Panc1 (cell line): ENCODE results near the gene C9orf152. TPM values are rescaled to one million over a fixed set of nuclear protein-coding genes. Genes with fewer than 3 reads are reported as not detected.

Experiments used
- ATAC-seq: fragments of 200-7000 bp; cut with Tn5 transposase; 2 replicates; pipeline ENCODE4 v1.9.1; 2020; ENCODE audit warnings: mild to moderate bottlenecking, moderate library complexity
- BruUV-seq: library from RNA; stranded (reverse); fragments of 400-500 nt; replicated peaks from 2 replicates; lab custom pipeline; 2021; lab: Mats Ljungman, UMichigan
- CTCF ChIA-PET: fragments of 300-600 bp; sonication (Branson Sonifier 250); formaldehyde crosslinking; loops from one replicate; lab custom pipeline; 2022; ENCODE audit warnings: antibody characterized with exemption; lab: Charles Lee
- POLR2A ChIA-PET: fragments of 300-600 bp; sonication (Branson Sonifier 250); formaldehyde crosslinking; loops from one replicate; lab custom pipeline; 2022; ENCODE audit warnings: antibody characterized with exemption; lab: Charles Lee
- DNase-seq: peaks from one replicate; pipeline ENCODE4 v3.0.0-alpha.2; 2010; ENCODE audit warnings: low read depth, low spot score
- H3K27ac ChIP-seq: 2 replicates; pipeline ENCODE4 v1.5.1; 2011; ENCODE audit warnings: mild to moderate bottlenecking, low read length, inconsistent platforms
- H3K27me3 ChIP-seq: fragments of 200-500 bp; sonication (Bioruptor generic); 2 replicates; pipeline ENCODE4 v1.6.0; 2014; ENCODE audit warnings: low read length, inconsistent platforms; ENCODE audit not compliant: control insufficient read depth, insufficient read depth
- H3K36me3 ChIP-seq: fragments of 200-500 bp; sonication (Bioruptor generic); 2 replicates; pipeline ENCODE4 v1.5.1; 2014; ENCODE audit warnings: inconsistent platforms, mild to moderate bottlenecking, low read length, moderate library complexity; ENCODE audit not compliant: control insufficient read depth, insufficient read depth
- H3K4me1 ChIP-seq: 2 replicates; pipeline ENCODE4 v1.5.1; 2011; ENCODE audit warnings: inconsistent platforms, mild to moderate bottlenecking, low read length, moderate library complexity; ENCODE audit not compliant: control insufficient read depth, insufficient read depth
- H3K4me3 ChIP-seq, 2 experiments: 2 replicates each; pipeline ENCODE4 v1.5.1; 2011 to 2012; ENCODE audit warnings: low read depth in 2 of 2, low read length in 2 of 2, mild to moderate bottlenecking in 2 of 2, inconsistent platforms in 1 of 2, moderate library complexity in 1 of 2
- H3K9me3 ChIP-seq: fragments of 200-500 bp; sonication (Bioruptor generic); 2 replicates; pipeline ENCODE4 v1.5.1; 2014; ENCODE audit warnings: low read depth, mild to moderate bottlenecking, inconsistent platforms, low read length, moderate library complexity; ENCODE audit not compliant: control insufficient read depth, insufficient read depth
- CTCF ChIP-seq: fragments of 450-650 bp; IDR thresholded peaks from 2 replicates; pipeline ENCODE4 v1.5.1; 2017; ENCODE audit warnings: mild to moderate bottlenecking
- POLR2AphosphoS5 ChIP-seq: IDR thresholded peaks from 2 replicates; pipeline ENCODE4 v1.6.1; 2012; ENCODE audit warnings: mild to moderate bottlenecking, low read depth, low read length, moderate library complexity
- REST ChIP-seq, 2 experiments: IDR thresholded peaks; 2 replicates each; pipeline ENCODE4 v1.6.1; 2011 to 2012; ENCODE audit warnings: low read depth in 2 of 2, control low read depth in 1 of 2, low read length in 1 of 2, mild to moderate bottlenecking in 1 of 2, moderate library complexity in 1 of 2; ENCODE audit not compliant: insufficient read depth in 1 of 2
- SIN3A ChIP-seq: IDR thresholded peaks from 2 replicates; pipeline ENCODE4 v1.6.1; 2012; ENCODE audit warnings: low read depth, mild to moderate bottlenecking, low read length, moderate library complexity, borderline replicate concordance; ENCODE audit not compliant: insufficient read depth
- TCF7L2 ChIP-seq: IDR thresholded peaks from 2 replicates; pipeline ENCODE4 v1.6.1; 2011; ENCODE audit warnings: mild to moderate bottlenecking, low read depth, low read length, inconsistent platforms
- in situ Hi-C: cut with HindIII; loops from 2 replicates; pipeline ENCODE4 v1.10.0; 2016; ENCODE audit warnings: low sequenced_read_pairs, low pct_unique_long_range_greater_than_20kb
- intact Hi-C: fragments of 100-400 bp; cut with micrococcal nuclease; formaldehyde crosslinking; loops from one replicate; pipeline ENCODE4 v1.10.0; 2022; ENCODE audit not compliant: unreplicated experiment
- total RNA-seq: library from RNA; stranded (reverse); gene quantifications from one replicate; pipeline ENCODE4 v1.2.1, GENCODE V29; 2021; ENCODE audit not compliant: unreplicated experiment

C9orf152 gene
- total RNA-seq, 1 experiment from 2014 or later = 0.10 TPM

DNA sequence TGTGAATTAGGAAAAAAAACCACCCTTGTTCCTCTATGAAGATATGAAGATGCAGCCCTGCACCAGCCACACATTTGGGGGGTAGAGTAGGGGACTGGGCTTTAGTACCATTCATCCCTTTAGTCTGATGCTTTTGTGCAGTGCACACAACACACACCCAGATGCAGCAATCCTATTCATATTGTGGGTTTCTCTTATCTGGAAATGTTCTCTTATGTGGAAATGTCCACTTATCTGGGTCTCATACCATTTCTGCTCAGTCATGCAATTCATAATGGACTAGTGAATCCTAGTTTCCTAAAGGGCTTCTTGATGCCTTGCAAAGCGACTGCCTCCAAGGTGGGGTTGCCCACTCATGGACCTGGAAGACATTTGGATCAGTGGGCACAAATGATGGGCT, 47.8 kb downstream of the C9orf152 start:
- BruUV-seq = no TSS peak
- POLR2A ChIA-PET = no interaction called here
- in situ Hi-C loops = no loop called here
- ATAC-seq (no peak), DNase-seq (no peak)
- Histone ChIP-seq H3K9me3 (no peaks in the 10 kb centered on the region), H3K27me3 (no peaks in the 10 kb centered on the region), H3K4me3 (no peak overlapping the region), H3K36me3 (no peaks in the 10 kb centered on the region), H3K27ac (no peak overlapping the region), H3K4me1 (no peaks in the 10 kb centered on the region)
- intact Hi-C loops = no loop called here
- CTCF ChIA-PET = no interaction called here
- TF ChIP-seq POLR2AphosphoS5 (no peak), SIN3A (no peak), TCF7L2 (no peak)

DNA sequence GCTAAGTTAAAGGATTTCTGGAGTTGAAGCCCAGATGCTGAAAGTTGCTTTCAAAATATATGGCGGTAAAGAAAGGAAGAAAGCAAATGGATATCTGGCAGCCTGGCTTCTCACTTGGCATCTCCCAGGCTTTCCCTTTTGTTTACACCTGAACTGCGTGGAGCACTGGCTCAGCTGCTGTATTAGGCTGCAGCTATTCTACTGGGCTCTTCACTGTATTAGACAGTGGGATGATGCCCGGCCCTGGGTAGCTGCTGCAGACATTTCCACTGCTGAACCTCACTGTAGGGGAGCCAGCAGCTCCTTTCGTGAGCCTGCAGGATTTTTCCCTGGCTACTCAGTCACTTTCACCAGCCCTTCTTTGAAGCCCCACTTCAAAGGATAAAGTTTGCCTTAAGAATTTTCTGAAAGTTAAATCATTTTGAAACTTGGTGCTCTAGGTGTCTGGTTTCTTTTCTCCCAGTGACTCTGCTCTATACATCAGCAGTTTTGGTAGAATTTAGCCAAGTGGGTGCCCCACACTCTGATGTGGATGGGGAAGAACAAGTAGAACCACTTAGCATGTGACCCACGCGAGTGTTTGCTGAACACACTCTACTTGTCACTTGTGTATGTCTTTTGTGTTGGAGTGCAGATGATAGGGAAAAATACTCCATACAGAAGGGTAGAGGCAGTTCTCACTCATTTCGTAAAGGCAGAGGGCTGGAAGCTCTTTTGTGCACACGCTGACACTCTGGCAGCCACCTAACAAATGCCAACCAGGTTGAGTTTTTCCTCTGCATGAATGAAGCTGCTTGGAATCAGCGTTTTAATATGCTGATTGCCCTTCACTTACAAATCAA, 49.9 kb downstream of the C9orf152 start:
- no peaks in the 10 kb centered on the region for H3K4me1 ChIP-seq
- intact Hi-C loops (no loop called here), in situ Hi-C loops (no loop called here)
- H3K4me3 ChIP-seq = no peak overlapping the region
- ChIA-PET POLR2A (no interaction called here), CTCF (no interaction called here)
- no TSS peak for BruUV-seq
- ATAC-seq (no peak), DNase-seq (no peak)
- no peak for TF ChIP-seq REST (IDR thresholded peaks at IDR 0.05; ENCODE audit: insufficient read depth in 1 of 2, low read depth in 2 of 2, low read length in 1 of 2)
- TF ChIP-seq CTCF = no peak
- no peak for TF ChIP-seq TCF7L2
- no peak for TF ChIP-seq SIN3A
- no peak for TF ChIP-seq POLR2AphosphoS5
- no peak overlapping the region for H3K27ac ChIP-seq
- no peaks in the 10 kb centered on the region for H3K27me3 ChIP-seq
- H3K9me3 ChIP-seq = no peaks in the 10 kb centered on the region
- no peaks in the 10 kb centered on the region for H3K36me3 ChIP-seq

- no TSS peak for BruUV-seq
- TF ChIP-seq CTCF (no peak), TCF7L2 (no peak)
- no peak overlapping the region for H3K27ac ChIP-seq
- DNase-seq = no peak
- no peak overlapping the region for H3K4me3 ChIP-seq
- no peaks in the 10 kb centered on the region for H3K27me3 ChIP-seq
- no peaks in the 10 kb centered on the region for H3K9me3 ChIP-seq
- H3K36me3 ChIP-seq = no peaks in the 10 kb centered on the region
- intact Hi-C loops (no loop called here), in situ Hi-C loops (no loop called here)
- ChIA-PET POLR2A (no interaction called here), CTCF (no interaction called here)
- ATAC-seq = no peak
- H3K4me1 ChIP-seq = no peaks in the 10 kb centered on the region
Observed at GRCh38 chr9:110156902-110157301, 51.1 kb downstream of the C9orf152 start.
